UCSD-AML1 (cell line): ENCODE results near the gene BRINP1.
"Not testable (repeated sequence)": the region's sequence is repeated elsewhere in the genome, so short reads cannot be mapped to it uniquely, and the experiment has no call there.

Experiments used
- DNase-seq: peaks from one replicate; lab custom pipeline; 2025; ENCODE audit not compliant: unreplicated experiment; lab: John Stamatoyannopoulos, UW

Gene BRINP1

GRCh38 chr9:119215651-119216050 lies 153.6 kb downstream of the BRINP1 start:
- DNase-seq: no peak

GRCh38 chr9:119213471-119213870 lies 155.8 kb downstream of the BRINP1 start:
- DNase-seq: no peak

GRCh38 chr9:119197893-119198607 lies 171.2 kb downstream of the BRINP1 start:
- no peak for DNase-seq

GRCh38 chr9:119195521-119195920 lies 173.7 kb downstream of the BRINP1 start:
- DNase-seq: no peak

GRCh38 chr9:119185298-119185697 lies 183.9 kb downstream of the BRINP1 start:
- DNase-seq: no peak

- no peak for DNase-seq
These were observed 184.8 kb downstream of the BRINP1 start for GRCh38 chr9:119184265-119184936.

- DNase-seq: no peak
These were observed 187.7 kb downstream of the BRINP1 start for GRCh38 chr9:119181561-119181960.

GRCh38 chr9:119180897-119181296 lies 188.3 kb downstream of the BRINP1 start:
- DNase-seq: no peak

- DNase-seq: no peak
These were observed 189.5 kb downstream of the BRINP1 start for GRCh38 chr9:119179701-119180100.

- DNase-seq: no peak
These were observed 192.0 kb downstream of the BRINP1 start for GRCh38 chr9:119177196-119177595.

- no peak for DNase-seq
These were observed 193.7 kb downstream of the BRINP1 start for GRCh38 chr9:119175581-119175980.

- DNase-seq: not testable (repeated sequence)
These were observed 200.0 kb downstream of the BRINP1 start for GRCh38 chr9:119169222-119169621.

GRCh38 chr9:119167876-119168275 lies 201.4 kb downstream of the BRINP1 start:
- no peak for DNase-seq

- no peak for DNase-seq
These were observed 202.0 kb downstream of the BRINP1 start for GRCh38 chr9:119167267-119167666.

GRCh38 chr9:119166096-119166495 lies 203.1 kb downstream of the BRINP1 start:
- no peak for DNase-seq

- no peak for DNase-seq
These were observed 204.1 kb downstream of the BRINP1 start for GRCh38 chr9:119165131-119165530.

GRCh38 chr9:119164716-119165115 lies 204.5 kb downstream of the BRINP1 start:
- DNase-seq: no peak

GRCh38 chr9:119160551-119160950 lies 208.7 kb downstream of the BRINP1 start:
- no peak for DNase-seq

GRCh38 chr9:119159386-119159785 lies 209.8 kb downstream of the BRINP1 start:
- DNase-seq: no peak

GRCh38 chr9:119157196-119157595 lies 212.0 kb downstream of the BRINP1 start:
- DNase-seq: no peak

- DNase-seq: no peak
These were observed 212.9 kb downstream of the BRINP1 start for GRCh38 chr9:119156354-119156753.

- DNase-seq: no peak
These were observed 214.7 kb downstream of the BRINP1 start for GRCh38 chr9:119154527-119154926.

GRCh38 chr9:119153402-119153801 lies 215.8 kb downstream of the BRINP1 start:
- no peak for DNase-seq
